Measurements from ENCODE around the gene DUSP2.
"Not testable (repeated sequence)": the region's sequence is repeated elsewhere in the genome, so short reads cannot be mapped to it uniquely, and the experiment has no call there.

DUSP2 gene

GRCh38 chr2:96146881-96147592 is 1.8 kb upstream of the DUSP2 start:
- no peak for FAIRE-seq

- no peak for FAIRE-seq
Measured at GRCh38 chr2:96146153-96146880, 1.1 kb upstream of the DUSP2 start.

- FAIRE-seq: no peak
Measured at GRCh38 chr2:96145848-96146152, 560 bp upstream of the DUSP2 start.

- FAIRE-seq: no peak
Measured at GRCh38 chr2:96144481-96145035, 682 bp downstream of the DUSP2 start.

DNA sequence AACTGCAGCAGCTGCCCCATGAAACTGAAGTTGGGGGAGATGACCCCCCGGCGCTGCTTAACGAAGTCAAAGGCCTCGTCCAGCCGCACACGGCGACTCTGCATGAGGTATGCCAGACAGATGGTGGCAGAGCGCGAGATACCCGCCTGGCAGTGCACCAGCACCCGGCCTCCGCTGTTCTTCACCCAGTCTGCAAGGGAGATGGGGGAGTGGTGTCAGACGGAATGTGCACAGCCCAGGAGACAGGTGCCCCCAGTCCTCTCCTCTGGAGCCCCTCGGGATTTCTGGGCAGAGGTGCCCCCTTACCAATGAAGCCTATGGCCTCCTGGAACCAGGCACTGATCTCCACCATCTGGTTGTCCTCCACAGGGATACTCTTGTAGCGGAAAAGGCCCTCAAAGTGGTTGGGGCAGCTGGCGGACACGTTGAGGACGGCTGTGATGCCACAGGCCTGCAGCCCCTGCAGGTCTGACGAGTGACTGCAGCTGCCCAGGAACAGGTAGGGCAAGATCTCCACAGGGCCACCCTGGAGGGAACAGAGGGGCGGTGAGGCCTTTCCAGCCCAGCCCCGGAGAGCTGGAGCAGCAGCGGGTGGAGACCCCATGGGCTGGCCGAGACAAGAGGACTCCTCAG is 1.3 kb downstream of the DUSP2 start:
- FAIRE-seq: no peak

DNA sequence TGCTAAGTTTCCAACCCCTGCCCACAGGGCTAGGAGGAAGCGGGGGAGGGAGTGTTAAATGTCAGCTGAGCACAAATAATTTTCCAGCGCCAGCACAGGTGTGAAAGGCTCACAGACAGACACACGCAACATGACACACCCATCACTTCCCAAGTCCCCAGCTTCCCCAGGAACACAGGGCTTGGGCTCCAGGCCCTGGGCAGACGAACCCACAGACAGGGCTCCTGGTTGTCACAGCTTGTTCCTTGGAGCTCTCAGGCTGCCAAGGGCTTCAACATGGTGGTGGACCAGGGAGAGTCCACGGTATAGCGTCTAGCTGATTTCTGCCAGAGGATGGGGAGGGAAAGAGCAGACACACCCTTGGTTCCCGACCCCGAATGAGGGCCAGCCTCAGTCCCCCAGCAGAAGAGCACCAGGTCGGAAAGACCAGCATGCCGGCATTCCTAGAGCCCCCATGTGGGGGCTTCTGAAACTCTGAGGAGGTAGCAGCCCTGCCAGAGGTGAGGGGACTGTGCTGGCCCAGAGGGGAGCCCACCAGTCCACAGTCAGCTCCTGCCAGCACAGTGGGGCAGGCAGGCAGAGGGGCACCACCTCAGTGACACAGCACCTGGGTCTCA is 1.9 kb downstream of the DUSP2 start:
- FAIRE-seq: no peak

- FAIRE-seq: no peak
Measured at GRCh38 chr2:96142217-96143113, 2.8 kb downstream of the DUSP2 start.

DNA sequence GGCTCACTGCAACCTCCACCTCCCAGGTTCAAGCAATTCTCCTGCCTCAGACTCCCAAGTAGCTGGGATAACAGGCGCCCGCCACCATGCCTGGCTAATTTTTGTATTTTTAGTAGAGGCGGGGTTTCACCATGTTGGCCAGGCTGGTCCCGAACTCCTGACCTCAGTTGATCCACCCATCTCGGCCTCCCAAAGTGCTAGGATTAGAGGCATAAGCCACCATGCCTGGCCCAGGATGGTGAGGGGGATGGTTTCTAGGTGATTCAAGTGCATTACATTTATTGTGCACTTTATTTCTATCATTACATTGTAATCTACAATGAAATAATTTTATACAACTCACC is 3.6 kb downstream of the DUSP2 start:
- FAIRE-seq: not testable (repeated sequence)

GRCh38 chr2:96140941-96141623 is 4.2 kb downstream of the DUSP2 start:
- no peak for FAIRE-seq

DNA sequence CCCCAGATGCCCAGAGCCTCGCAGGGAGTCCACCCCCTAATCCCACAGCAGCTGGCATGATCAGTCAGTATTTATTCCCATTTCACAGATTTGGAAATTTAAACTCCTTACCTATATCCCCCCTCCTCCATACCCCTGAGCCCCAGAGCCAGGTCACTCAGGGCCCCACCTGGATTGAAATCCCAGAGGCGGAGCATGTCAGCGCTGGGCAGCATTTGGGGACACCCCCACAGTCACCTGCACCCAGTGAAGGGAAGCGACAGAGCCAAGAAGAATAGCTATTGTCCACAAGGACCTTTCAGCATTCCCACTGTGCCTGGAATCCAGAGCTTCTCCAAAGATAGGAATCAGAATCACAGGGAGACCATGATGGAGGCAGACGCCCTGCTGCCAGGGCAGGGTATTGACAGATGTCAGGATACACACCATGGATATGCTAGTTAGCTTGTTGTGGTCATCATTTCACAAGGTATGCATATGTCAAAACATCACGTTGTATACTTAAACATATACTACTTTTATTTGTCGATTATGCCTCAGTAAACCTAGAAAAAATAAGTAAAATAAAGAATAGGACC is 6.0 kb downstream of the DUSP2 start:
- no peak for FAIRE-seq

DNA sequence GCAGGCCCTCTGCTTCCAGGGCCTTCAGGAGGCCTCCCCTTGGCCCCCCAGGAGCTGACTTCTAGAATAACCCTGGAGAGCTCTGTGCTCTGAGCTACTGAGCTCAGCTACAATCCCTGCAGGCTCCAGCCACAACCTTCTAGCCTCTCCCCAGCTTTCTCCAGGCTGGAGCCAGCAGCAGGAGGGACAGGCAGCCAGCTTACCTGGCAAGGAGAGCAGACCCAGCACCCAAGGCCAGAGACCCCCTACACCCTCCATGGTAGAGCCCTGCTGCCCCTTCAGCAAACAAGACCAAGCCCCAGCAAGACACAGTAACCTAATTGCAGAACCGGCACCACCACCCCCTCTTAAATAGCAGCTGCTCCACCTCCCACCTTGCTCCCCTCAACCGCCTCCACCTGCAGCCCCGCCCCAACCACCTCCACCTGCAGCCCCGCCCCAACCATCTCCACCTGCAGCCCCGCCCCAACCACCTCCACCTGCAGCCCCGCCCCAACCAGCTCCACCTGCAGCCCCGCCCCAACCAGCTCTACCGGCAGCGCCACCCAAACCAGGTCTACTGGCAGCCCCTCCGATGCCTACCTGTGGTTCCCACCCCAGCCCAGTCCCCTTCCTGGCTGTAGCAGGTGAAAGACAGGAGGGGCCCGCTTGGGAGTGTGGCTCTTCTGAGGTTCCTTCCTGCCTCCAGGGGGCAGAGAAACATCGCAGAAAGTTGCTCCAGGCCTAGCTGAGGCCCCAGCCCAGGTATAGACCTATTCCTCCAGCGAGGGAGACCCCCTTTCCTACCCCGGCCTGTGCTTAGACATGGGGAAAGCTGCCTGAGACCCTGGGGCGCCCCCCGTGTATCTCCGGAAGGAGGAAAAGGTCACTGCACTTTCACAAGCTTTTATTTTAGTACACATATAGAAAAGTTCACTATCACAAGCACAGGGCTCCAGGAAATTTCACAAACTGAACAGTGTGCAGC is 6.8 kb downstream of the DUSP2 start, which contains the start of gene ASTL:
Gene ASTL, minus strand, starts transcription at position 324 of the 967 bp plus-strand sequence. Its CDS starts 66 bp downstream, at position 258.
- FAIRE-seq: no peak

DNA sequence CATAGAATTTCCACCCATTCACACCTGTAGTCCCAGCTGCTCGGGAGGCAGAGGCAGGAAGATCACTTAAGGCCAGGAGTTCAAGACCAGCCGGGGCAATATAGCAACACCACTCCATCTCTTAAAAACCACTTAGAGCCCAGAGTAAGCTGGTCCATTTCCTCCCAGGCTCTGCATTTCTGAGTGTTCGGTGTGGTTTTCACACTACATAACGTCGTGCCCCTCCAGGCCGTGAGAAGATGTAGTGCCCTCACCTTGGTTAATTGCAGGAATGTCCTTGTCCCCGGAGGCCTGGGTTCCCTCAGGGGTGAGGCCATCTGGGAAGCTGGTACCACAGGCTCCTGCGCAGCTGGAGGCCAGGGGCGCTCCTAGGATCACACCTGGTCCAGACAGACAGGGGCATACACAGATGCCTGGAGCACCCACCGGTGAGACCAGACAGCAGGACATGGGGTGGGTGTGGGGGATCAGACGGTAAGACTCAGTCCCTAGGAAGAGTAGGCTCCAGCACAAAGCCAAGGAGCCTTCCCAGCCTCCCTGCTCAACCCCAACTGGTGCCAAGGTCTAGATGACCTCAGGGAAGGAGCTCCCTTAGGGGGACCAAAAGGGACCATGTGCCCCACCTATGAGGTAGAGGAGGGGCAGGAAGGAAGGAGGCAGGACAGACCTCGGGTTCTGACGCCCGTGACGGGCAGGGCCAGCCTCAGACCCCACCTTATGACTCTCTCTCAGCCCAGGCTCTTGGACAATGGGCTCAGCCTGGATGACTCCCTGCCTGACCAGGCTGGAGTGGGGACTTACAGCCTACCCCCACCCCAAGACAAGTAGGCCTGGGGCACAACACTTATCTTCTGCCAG is 7.7 kb downstream of the DUSP2 start:
- no peak for FAIRE-seq

DNA sequence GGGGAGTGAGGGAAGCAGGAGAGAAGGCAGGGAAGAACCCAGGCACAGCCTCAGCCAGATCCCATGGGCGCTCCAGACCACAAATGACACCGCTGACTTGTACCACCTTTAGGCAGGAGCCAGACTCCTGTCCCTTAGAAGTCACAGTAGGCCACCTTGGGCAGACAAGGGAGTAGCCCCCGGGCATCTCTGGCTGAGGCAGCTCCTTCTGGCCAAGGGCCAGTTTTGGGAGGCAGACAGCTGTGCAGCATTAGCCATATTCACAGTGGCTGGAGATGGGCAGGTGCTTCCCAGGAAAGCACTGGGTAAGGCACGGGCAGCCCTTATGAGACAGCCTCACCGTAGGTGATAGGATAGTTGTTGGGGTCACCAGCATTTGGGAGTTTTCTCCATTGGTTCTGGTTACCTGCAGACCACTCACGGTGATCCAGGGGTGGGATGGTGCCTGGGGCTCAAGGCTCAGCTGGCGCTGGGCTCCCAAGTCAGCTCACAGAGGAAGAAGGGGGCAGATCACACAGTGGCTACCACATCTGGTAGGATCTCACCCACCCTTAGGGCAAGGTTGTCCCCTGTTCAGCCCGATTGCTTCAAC is 9.0 kb downstream of the DUSP2 start:
- FAIRE-seq: no peak

DNA sequence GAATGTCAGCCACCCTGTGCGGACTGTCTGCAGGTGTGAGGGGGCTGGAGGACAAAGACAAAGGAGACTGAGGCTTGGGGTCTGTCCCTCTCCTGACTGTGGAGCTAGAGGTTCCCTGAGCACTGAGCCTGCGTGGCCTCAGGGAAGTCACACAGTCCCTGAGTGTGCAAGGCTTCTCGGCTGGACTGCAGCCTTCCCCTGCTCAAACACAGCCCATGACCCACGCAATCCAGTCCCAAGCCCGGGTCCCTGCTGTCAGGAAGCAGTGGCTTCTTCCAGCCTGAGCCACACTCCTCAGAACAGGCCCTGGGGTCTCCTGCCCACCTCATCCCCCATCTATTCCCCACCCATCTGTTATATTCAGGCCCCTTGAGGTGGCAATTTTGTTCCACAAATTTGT is 9.6 kb downstream of the DUSP2 start:
- FAIRE-seq: no peak

GRCh38 chr2:96135171-96135570 is 10.1 kb downstream of the DUSP2 start:
- FAIRE-seq: no peak

GRCh38 chr2:96134421-96134820 is 10.8 kb downstream of the DUSP2 start:
- no peak for FAIRE-seq

GRCh38 chr2:96131813-96132745 is 13.2 kb downstream of the DUSP2 start:
- FAIRE-seq: no peak
